B cell (primary cell): Measurements from ENCODE around the gene TPH1. TPM values are rescaled to one million over a fixed set of nuclear protein-coding genes. Genes with fewer than 3 reads are reported as not detected.
"Not testable (repeated sequence)": the region's sequence is repeated elsewhere in the genome, so short reads cannot be mapped to it uniquely, and the experiment has no call there.

Source experiments
- ATAC-seq: fragments of 200-7000 bp; cut with Tn5 transposase; one replicate; pipeline ENCODE4 v1.10.0; 2021; ENCODE audit warnings: low read depth, mild to moderate bottlenecking, moderate number of reproducible peaks, moderate library complexity
- CTCF ChIA-PET: fragments of 350-600 bp; sonication (Branson Sonifier 250); formaldehyde crosslinking; loops from one replicate; lab custom pipeline; 2021; ENCODE audit warnings: antibody characterized with exemption, inconsistent platforms; lab: Charles Lee
- POLR2A ChIA-PET: fragments of 350-600 bp; sonication (Branson Sonifier 250); formaldehyde crosslinking; loops from one replicate; lab custom pipeline; 2021; ENCODE audit warnings: antibody characterized with exemption; lab: Charles Lee
- DNase-seq: peaks from one replicate; pipeline ENCODE4 v3.0.0; 2013
- H2AFZ ChIP-seq: 2 replicates; pipeline ENCODE4 v1.6.1; 2012; ENCODE audit warnings: mild to moderate bottlenecking, low read depth, low read length; ENCODE audit not compliant: insufficient read depth, poor library complexity, severe bottlenecking
- H3K27ac ChIP-seq, 2 donors: 1 replicate in 1 of 2; 2 replicates in 1 of 2; pipeline ENCODE4 v1.5.1; 2012 to 2013; ENCODE audit warnings: low read length in 2 of 2, mild to moderate bottlenecking in 2 of 2, moderate library complexity in 1 of 2
- H3K27me3 ChIP-seq, 4 experiments: fragments of 200-600 bp in 1 of 4; sonication (generic) in 1 of 4; replicated peaks in 1 of 4; 1 replicate in 2 of 4; 2 replicates in 2 of 4; pipeline versions ENCODE4 v1.6.1 to v1.7.0; 2013 to 2016; ENCODE audit warnings: low read length in 3 of 4, mild to moderate bottlenecking in 2 of 4, mixed read lengths in 1 of 4, moderate library complexity in 1 of 4; ENCODE audit not compliant: insufficient read depth in 4 of 4, control insufficient read depth in 3 of 4; ENCODE audit errors: control extremely low read depth in 1 of 4
- H3K36me3 ChIP-seq, 2 experiments: replicated peaks in 1 of 2; 1 replicate in 1 of 2; 2 replicates in 1 of 2; pipeline versions ENCODE4 v1.6.1 to v1.7.1; 2013; ENCODE audit warnings: low read length in 1 of 2; ENCODE audit not compliant: insufficient read depth in 2 of 2, control insufficient read depth in 1 of 2; ENCODE audit errors: control extremely low read depth in 1 of 2, extremely low read depth in 1 of 2
- H3K4me1 ChIP-seq, 2 donors: fragments of 200-600 bp in 1 of 2; sonication (generic) in 1 of 2; 1 replicate in 1 of 2; 2 replicates in 1 of 2; pipeline versions ENCODE4 v1.5.1 to v1.6.1; 2013 to 2017; ENCODE audit warnings: low read length in 2 of 2; ENCODE audit not compliant: control insufficient read depth in 2 of 2, insufficient read depth in 2 of 2
- H3K4me2 ChIP-seq: replicated peaks from 2 replicates; pipeline ENCODE3; 2012; ENCODE audit warnings: mild to moderate bottlenecking, low read depth, low read length; ENCODE audit not compliant: poor library complexity, severe bottlenecking
- H3K4me3 ChIP-seq, 5 experiments: fragments of 200-600 bp in 1 of 5; sonication (generic) in 1 of 5; 1 replicate in 3 of 5; 2 replicates in 2 of 5; pipeline versions ENCODE4 v1.5.1 to v1.7.0; 2011 to 2016; ENCODE audit warnings: low read length in 4 of 5, mild to moderate bottlenecking in 4 of 5, low read depth in 2 of 5, control low read depth in 1 of 5, moderate library complexity in 1 of 5; ENCODE audit not compliant: insufficient read depth in 1 of 5; ENCODE audit errors: control extremely low read depth in 1 of 5, extremely low read depth in 1 of 5
- H3K79me2 ChIP-seq: fragments of 200-600 bp; sonication (generic); one replicate; pipeline ENCODE4 v1.6.0; 2016; ENCODE audit warnings: low read length; ENCODE audit not compliant: control insufficient read depth, insufficient read depth
- H3K9ac ChIP-seq: fragments of 200-600 bp; sonication (generic); 2 replicates; pipeline ENCODE4 v1.6.1; 2017; ENCODE audit warnings: mild to moderate bottlenecking, low read length, moderate library complexity
- H3K9me3 ChIP-seq, 3 donors: one replicate each; pipeline versions ENCODE4 v1.6.1 to v1.7.1; 2013; ENCODE audit warnings: low read length in 2 of 3; ENCODE audit not compliant: control insufficient read depth in 2 of 3, insufficient read depth in 1 of 3; ENCODE audit errors: control extremely low read depth in 1 of 3
- H4K20me1 ChIP-seq: 2 replicates; pipeline ENCODE4 v1.6.0; 2012; ENCODE audit warnings: mild to moderate bottlenecking, low read length; ENCODE audit not compliant: insufficient read depth, control insufficient read depth, poor library complexity, severe bottlenecking
- H3K27ac Mint-ChIP-seq: one replicate; pipeline ENCODE4 v1.8.0; 2021; ENCODE audit warnings: mixed read lengths
- H3K27me3 Mint-ChIP-seq: one replicate; pipeline ENCODE4 v1.8.0; 2021; ENCODE audit warnings: mixed read lengths
- H3K4me1 Mint-ChIP-seq: one replicate; pipeline ENCODE4 v1.8.0; 2021; ENCODE audit warnings: mixed read lengths
- H3K4me3 Mint-ChIP-seq: one replicate; pipeline ENCODE4 v1.8.0; 2021; ENCODE audit warnings: mixed read lengths
- H3K9me3 Mint-ChIP-seq: one replicate; pipeline ENCODE4 v1.8.0; 2022; ENCODE audit warnings: mixed read lengths; ENCODE audit not compliant: insufficient read depth
- EZH2 ChIP-seq: IDR thresholded peaks from 2 replicates; pipeline ENCODE4 v1.6.1; 2012; ENCODE audit warnings: borderline replicate concordance, low read depth, mild to moderate bottlenecking, moderate library complexity, low read length; ENCODE audit not compliant: insufficient read depth, poor library complexity, severe bottlenecking
- WGBS: methylation state at CpG from one replicate; pipeline ENCODE4 v1.1.5; 2013; ENCODE audit warnings: missing lambda C conversion rate; ENCODE audit not compliant: insufficient coverage; 5-methylcytosine and 5-hydroxymethylcytosine counted together
- intact Hi-C: fragments of 100-400 bp; cut with micrococcal nuclease; formaldehyde crosslinking; loops from one replicate; pipeline ENCODE4 v1.10.0; 2022
- polyA plus RNA-seq: library from polyadenylated mRNA; depleted of rRNA; stranded (reverse); fragments of >200 nt; gene quantifications from 2 replicates; pipeline ENCODE4 v1.2.3, GENCODE V29; 2012
- total RNA-seq, 2 donors: library from RNA; stranded (reverse); fragments of 120-200 nt in 1 of 2; gene quantifications; 1 replicate in 1 of 2; 2 replicates in 1 of 2; pipeline versions ENCODE4 v1.2.3 to v1.2.4, GENCODE V29; 2013 to 2022
- TF ChIP-seq, protein P1 (sequence below): fragments of 200-600 bp; IDR thresholded peaks from one replicate; pipeline ENCODE4 v1.8.0; 2022; ENCODE audit warnings: antibody characterized with exemption, mild to moderate bottlenecking

TPH1 gene
- total and polyA plus RNA-seq, 2 donors (not counting 1 experiment from before 2014, with no cell fraction given), result 0.51 to 2.8 TPM

DNA sequence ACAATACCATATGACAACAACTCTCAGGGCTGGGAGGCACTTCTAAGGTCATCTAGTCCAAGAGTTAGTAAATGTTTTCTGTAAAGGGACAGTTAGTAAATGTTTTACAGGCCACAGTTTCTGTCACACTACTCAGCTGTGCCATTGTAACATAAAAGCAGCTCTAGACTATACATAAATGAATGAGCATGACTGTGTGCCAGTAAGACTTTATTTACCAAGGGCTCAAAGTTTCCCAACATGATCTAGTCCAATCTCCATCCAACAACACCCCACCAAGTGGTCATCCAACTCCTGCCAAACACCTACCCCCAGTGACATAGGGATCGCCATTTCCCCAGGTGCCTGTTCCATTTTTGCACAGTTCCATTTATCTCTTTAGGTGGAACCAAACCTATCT, 45.3 kb downstream of the TPH1 start:
- H3K9me3 ChIP-seq, result no peaks in the 10 kb centered on the region
- Mint-ChIP-seq H3K4me3 (no peak overlapping the region), H3K27me3 (no peaks in the 10 kb centered on the region), H3K9me3 (no peaks in the 10 kb centered on the region), H3K27ac (no peak overlapping the region), H3K4me1 (no peaks in the 10 kb centered on the region)
- H2AFZ ChIP-seq, result no peak overlapping the region
- H3K27ac ChIP-seq, result no peak overlapping the region
- 100% methylated on average over 1 of the region's 1 CpG for WGBS
- CTCF ChIA-PET, result no interaction called here
- intact Hi-C loops, result no loop called here
- no peaks in the 10 kb centered on the region for H3K79me2 ChIP-seq
- peaks cover 5 to 78% of the 10 kb centered on the region in 2 experiments for H3K36me3 ChIP-seq
- no peak for TF ChIP-seq EZH2
- TF ChIP-seq, protein P1, sequence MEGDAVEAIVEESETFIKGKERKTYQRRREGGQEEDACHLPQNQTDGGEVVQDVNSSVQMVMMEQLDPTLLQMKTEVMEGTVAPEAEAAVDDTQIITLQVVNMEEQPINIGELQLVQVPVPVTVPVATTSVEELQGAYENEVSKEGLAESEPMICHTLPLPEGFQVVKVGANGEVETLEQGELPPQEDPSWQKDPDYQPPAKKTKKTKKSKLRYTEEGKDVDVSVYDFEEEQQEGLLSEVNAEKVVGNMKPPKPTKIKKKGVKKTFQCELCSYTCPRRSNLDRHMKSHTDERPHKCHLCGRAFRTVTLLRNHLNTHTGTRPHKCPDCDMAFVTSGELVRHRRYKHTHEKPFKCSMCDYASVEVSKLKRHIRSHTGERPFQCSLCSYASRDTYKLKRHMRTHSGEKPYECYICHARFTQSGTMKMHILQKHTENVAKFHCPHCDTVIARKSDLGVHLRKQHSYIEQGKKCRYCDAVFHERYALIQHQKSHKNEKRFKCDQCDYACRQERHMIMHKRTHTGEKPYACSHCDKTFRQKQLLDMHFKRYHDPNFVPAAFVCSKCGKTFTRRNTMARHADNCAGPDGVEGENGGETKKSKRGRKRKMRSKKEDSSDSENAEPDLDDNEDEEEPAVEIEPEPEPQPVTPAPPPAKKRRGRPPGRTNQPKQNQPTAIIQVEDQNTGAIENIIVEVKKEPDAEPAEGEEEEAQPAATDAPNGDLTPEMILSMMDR, result no peak
- no peaks in the 10 kb centered on the region for H4K20me1 ChIP-seq
- no peak overlapping the region for H3K9ac ChIP-seq
- DNase-seq (no peak), ATAC-seq (no peak)
- no peak overlapping the region for H3K4me2 ChIP-seq
- H3K4me3 ChIP-seq, result no peak overlapping the region
- no peaks in the 10 kb centered on the region for H3K27me3 ChIP-seq
- POLR2A ChIA-PET, result no interaction called here
- H3K4me1 ChIP-seq, result no peaks in the 10 kb centered on the region

DNA sequence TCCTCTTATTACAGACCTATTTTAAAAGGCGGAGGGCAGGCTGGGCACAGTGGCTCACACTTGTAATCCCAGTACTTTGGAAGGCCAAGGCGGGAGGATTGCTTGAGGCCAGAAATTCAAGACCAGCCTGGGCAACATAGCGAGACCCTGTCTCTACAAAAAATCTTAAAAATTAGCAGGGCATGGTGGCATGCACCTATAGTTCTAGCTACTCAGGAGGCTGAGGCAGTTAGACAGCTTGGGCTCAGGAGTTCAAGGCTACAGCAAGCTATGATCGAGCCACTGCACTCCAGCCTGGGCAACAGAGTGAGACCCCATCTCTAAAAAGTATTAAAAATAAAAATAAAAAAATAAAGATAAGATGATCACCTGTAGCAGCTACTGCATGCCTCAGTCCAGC, 45.9 kb downstream of the TPH1 start:
- H3K27me3 ChIP-seq, H3K4me1 ChIP-seq, H3K27me3 Mint-ChIP-seq, H3K4me3 Mint-ChIP-seq, H3K4me3 ChIP-seq, DNase-seq, H3K27ac ChIP-seq, intact Hi-C loops, H3K9ac ChIP-seq, H3K4me1 Mint-ChIP-seq, H4K20me1 ChIP-seq, POLR2A ChIA-PET, H3K9me3 ChIP-seq, H3K79me2 ChIP-seq, H3K27ac Mint-ChIP-seq, H2AFZ ChIP-seq, H3K4me2 ChIP-seq, H3K9me3 Mint-ChIP-seq, ATAC-seq: not testable (repeated sequence)
- CTCF ChIA-PET, result interaction anchor here (0.5 to 0.6 kb wide), 2 partner anchors 745 to 760 kb away, joined by 3 read pairs; no protein-coding TSS in a partner anchor
- 100% methylated on average over 3 of the region's 4 CpGs for WGBS
- peaks cover 5 to 78% of the 10 kb centered on the region in 2 experiments for H3K36me3 ChIP-seq

Other genes starting within 250 kb of the TPH1 start
- gene SERGEF, start 33.2 kb downstream of the TPH1 start, total RNA-seq, result 52.5 and 54.3 TPM in 2 replicates
- gene SERGEF, start 33.2 kb downstream of the TPH1 start, polyA plus RNA-seq, result 24.2 and 26.0 TPM in 2 replicates
- 35.2 and 37.8 TPM in 2 replicates for gene SAAL1, start 59.8 kb upstream of the TPH1 start, total RNA-seq
- gene SAAL1, start 59.8 kb upstream of the TPH1 start, polyA plus RNA-seq, result 12.8 and 26.3 TPM in 2 replicates
- gene MRGPRX3, start 86.3 kb upstream of the TPH1 start, total RNA-seq, result not detected in 2 replicates
- gene MRGPRX3, start 86.3 kb upstream of the TPH1 start, polyA plus RNA-seq, result not detected in 2 replicates
- not detected in 2 replicates for gene MRGPRX4, start 126.6 kb upstream of the TPH1 start, total RNA-seq
- gene MRGPRX4, start 126.6 kb upstream of the TPH1 start, polyA plus RNA-seq, result 0.12 TPM in 1 of 2 replicates, not detected in the other
- gene SAA4, start 190.5 kb upstream of the TPH1 start, total RNA-seq, result not detected in 2 replicates
- gene SAA4, start 190.5 kb upstream of the TPH1 start, polyA plus RNA-seq, result not detected in 2 replicates
- gene SAA2, start 202.4 kb upstream of the TPH1 start, total RNA-seq, result not detected in 2 replicates
- gene SAA2, start 202.4 kb upstream of the TPH1 start, polyA plus RNA-seq, result not detected in 2 replicates
- gene SAA1, start 220.0 kb upstream of the TPH1 start, total RNA-seq, result not detected in 2 replicates
- not detected in 2 replicates for gene SAA1, start 220.0 kb upstream of the TPH1 start, polyA plus RNA-seq